ENCODE data around the gene AREL1.

Gene AREL1

GRCh38 chr14:74723134-74723533, 10.3 kb upstream of the AREL1 start:
- TF ChIP-seq RAD21 (IDR thresholded peaks at IDR 0.05; ENCODE audit: low read depth) (no peak), EP300 (IDR thresholded peaks at IDR 0.05; ENCODE audit: borderline replicate concordance) (no peak), ZBTB7A (IDR thresholded peaks at IDR 0.05; ENCODE audit: low read depth) (no peak), REST (IDR thresholded peaks at IDR 0.05; ENCODE audit: low read depth) (no peak), YY1 (IDR thresholded peaks at IDR 0.05; ENCODE audit: low read depth) (no peak), EGR1 (IDR thresholded peaks at IDR 0.05) (no peak), CREB1 (IDR thresholded peaks at IDR 0.05; ENCODE audit: low read depth) (no peak), TAF1 (IDR thresholded peaks at IDR 0.05; ENCODE audit: low read depth) (no peak), TEAD4 (IDR thresholded peaks at IDR 0.05) (no peak)

GRCh38 chr14:74720526-74720925, 7.6 kb upstream of the AREL1 start:
- no peak for TF ChIP-seq EGR1 (IDR thresholded peaks at IDR 0.05)
- TF ChIP-seq CREB1 (IDR thresholded peaks at IDR 0.05; ENCODE audit: low read depth): no peak
- TF ChIP-seq FOXM1 (IDR thresholded peaks at IDR 0.05; ENCODE audit: borderline replicate concordance, low read depth): no peak
- TF ChIP-seq NFIC (IDR thresholded peaks at IDR 0.05): no peak
- TF ChIP-seq TEAD4 (IDR thresholded peaks at IDR 0.05): no peak
- TF ChIP-seq MAX (IDR thresholded peaks at IDR 0.05): no peak
- TF ChIP-seq YY1 (IDR thresholded peaks at IDR 0.05; ENCODE audit: low read depth): no peak
- no peak for TF ChIP-seq EP300 (IDR thresholded peaks at IDR 0.05; ENCODE audit: borderline replicate concordance)
- TF ChIP-seq TCF12 (IDR thresholded peaks at IDR 0.05; ENCODE audit: low read depth): no peak
- TF ChIP-seq RAD21 (IDR thresholded peaks at IDR 0.05; ENCODE audit: low read depth): no peak
- no peak for TF ChIP-seq USF1 (IDR thresholded peaks at IDR 0.05)
- TF ChIP-seq REST (IDR thresholded peaks at IDR 0.05; ENCODE audit: low read depth): no peak
- TF ChIP-seq CEBPB (IDR thresholded peaks at IDR 0.05): no peak
- no peak for TF ChIP-seq ZBTB7A (IDR thresholded peaks at IDR 0.05; ENCODE audit: low read depth)
- no peak for TF ChIP-seq TAF1 (IDR thresholded peaks at IDR 0.05; ENCODE audit: low read depth)

- TF ChIP-seq MAX (IDR thresholded peaks at IDR 0.05): no peak
- TF ChIP-seq TAF1 (IDR thresholded peaks at IDR 0.05; ENCODE audit: low read depth): no peak
- TF ChIP-seq EP300 (IDR thresholded peaks at IDR 0.05; ENCODE audit: borderline replicate concordance): no peak
- no peak for TF ChIP-seq FOXM1 (IDR thresholded peaks at IDR 0.05; ENCODE audit: borderline replicate concordance, low read depth)
- TF ChIP-seq RAD21 (IDR thresholded peaks at IDR 0.05; ENCODE audit: low read depth): no peak
Measured at GRCh38 chr14:74713395-74713735, 485 bp upstream of the AREL1 start.

GRCh38 chr14:74711651-74712050, 1.2 kb downstream of the AREL1 start:
- no peak for TF ChIP-seq MAX (IDR thresholded peaks at IDR 0.05)
- TF ChIP-seq EGR1 (IDR thresholded peaks at IDR 0.05): no peak
- TF ChIP-seq NFIC (IDR thresholded peaks at IDR 0.05): no peak
- no peak for TF ChIP-seq RAD21 (IDR thresholded peaks at IDR 0.05; ENCODE audit: low read depth)
- no peak for TF ChIP-seq YY1 (IDR thresholded peaks at IDR 0.05; ENCODE audit: low read depth)
- TF ChIP-seq EP300 (IDR thresholded peaks at IDR 0.05; ENCODE audit: borderline replicate concordance): no peak
- no peak for TF ChIP-seq TAF1 (IDR thresholded peaks at IDR 0.05; ENCODE audit: low read depth)
- no peak for TF ChIP-seq CREB1 (IDR thresholded peaks at IDR 0.05; ENCODE audit: low read depth)
- no peak for TF ChIP-seq TCF12 (IDR thresholded peaks at IDR 0.05; ENCODE audit: low read depth)
- TF ChIP-seq REST (IDR thresholded peaks at IDR 0.05; ENCODE audit: low read depth): no peak
- no peak for TF ChIP-seq USF1 (IDR thresholded peaks at IDR 0.05)
- no peak for TF ChIP-seq CEBPB (IDR thresholded peaks at IDR 0.05)
- TF ChIP-seq TEAD4 (IDR thresholded peaks at IDR 0.05): no peak
- no peak for TF ChIP-seq FOXM1 (IDR thresholded peaks at IDR 0.05; ENCODE audit: borderline replicate concordance, low read depth)
- TF ChIP-seq ZBTB7A (IDR thresholded peaks at IDR 0.05; ENCODE audit: low read depth): no peak
